HuH-7 (cell line): ENCODE results near the gene TULP4.
"Not testable (repeated sequence)": the region's sequence is repeated elsewhere in the genome, so short reads cannot be mapped to it uniquely, and the experiment has no call there.

Experiments
- DNase-seq: peaks from one replicate; pipeline ENCODE4 v3.0.0; 2011; ENCODE audit warnings: low spot score

TULP4 gene

DNA sequence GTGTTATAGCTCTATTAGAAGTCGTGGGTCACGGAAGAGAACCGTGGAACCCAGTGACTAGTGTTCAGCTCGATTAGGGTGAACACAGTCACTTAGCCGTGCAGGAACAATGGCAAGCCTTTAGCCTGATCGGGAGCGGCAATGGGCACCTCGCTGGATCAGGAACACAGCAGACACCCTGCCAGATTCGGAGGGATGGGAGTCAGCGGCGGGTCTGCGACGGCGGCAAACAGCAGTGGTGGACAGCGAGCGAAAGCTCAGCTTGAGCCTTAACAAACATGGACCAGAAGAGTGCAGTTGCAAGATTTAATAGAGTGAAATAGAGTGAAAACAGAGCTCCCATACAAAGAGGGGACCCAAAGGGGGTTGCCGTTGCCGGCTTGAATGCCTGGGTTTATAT lies 157.8 kb downstream of the TULP4 start:
- not testable (repeated sequence) for DNase-seq

DNA sequence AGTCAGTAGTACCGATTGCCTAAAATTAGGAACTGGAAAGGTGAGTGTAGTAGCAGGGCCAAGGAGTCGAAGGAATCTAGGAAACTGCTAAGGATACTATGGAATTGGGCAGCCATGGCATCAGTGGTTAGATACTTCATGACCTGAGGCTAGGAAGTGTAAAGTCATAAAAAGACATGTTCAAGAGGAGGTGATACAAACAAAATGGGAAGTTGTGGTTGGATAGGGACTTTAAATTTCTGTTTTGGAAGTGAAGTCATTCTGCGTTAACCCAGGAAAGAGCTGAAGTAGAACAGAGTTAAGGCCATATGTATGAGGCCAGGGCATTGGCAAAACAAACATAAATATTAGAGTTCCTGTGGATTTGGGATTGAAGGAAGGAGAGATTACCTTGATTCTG lies 159.1 kb downstream of the TULP4 start:
- DNase-seq = no peak

DNA sequence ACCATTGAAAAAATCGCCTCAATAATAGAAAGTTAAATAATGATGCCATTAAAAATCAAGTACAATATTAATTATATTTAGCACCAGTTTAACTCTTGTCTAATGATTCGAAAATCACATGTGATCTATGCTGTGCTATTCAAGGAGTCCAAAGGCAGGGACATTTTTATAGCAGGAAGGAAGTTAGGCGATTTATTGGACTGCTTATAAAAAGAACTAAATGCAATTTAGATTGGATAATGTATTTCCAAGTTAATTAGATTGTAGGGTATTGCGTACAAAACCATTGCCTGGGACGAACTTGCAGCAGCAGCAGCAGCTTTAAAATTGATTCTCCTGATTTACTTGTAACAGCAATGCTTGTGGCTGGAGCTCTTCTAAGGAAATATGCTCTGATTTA lies 160.2 kb downstream of the TULP4 start:
- DNase-seq = no peak

DNA sequence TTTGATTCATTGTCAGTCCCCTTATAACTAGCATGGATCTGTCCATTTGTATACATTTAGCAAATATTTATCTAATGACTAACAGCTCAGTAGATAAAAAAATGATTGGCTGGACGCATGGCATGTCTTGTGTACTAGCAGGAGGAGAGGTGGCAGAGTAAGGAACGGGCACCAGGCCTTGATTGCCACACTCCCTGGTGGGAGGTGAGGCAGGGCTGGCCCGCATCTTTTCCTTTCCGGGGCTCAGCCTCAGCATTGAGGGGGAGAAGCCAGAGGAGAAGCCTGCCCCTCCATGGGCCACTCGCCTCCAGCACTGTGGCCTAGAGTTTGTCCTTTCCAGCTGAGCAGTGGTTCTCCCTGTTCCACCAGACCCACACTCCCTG lies 162.7 kb downstream of the TULP4 start:
- DNase-seq = peak; percentile 36

DNA sequence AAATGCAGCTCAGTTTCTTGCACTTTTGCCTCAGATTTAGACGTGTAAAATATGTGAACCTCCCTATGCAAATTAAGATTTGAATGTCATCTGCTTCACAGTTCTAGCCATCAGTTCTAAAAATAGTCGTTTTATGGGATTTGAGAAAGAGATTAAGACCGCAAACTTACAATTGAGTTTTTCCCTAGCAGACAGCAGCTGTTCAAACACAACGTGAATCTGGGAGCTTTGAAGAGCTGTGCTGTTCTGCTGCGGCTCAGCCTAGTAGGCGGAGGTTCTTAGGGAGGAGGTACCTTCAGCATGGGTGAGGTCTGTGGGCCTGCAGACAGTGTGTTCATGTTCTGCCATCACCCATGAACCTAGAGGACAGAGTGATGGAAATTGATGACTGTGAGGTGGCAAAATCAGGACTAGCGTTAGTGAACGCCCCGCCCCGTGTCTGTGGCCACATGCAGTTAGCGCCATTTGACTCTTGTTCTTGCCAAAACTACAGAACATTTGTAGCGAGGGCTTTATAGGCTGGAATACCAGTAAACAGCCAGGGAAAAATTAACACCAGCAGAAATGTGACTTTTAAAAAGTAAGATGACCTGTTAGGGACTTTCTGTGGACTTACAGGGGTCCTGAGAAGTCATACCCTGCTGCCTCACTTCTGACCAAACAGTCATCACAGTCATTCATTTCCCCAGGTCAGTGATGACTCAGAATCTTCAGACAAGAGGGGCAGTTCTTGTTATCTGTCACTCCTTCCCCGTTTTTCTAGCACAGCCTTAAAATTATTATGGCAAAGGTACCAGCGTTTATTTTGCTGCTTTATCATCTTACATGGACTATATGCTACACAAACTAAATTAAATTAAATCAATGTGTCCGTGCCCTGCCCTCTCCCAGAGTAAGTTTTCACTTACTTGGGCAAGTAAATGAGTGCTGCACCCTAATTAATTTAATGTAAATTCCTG lies 163.4 kb downstream of the TULP4 start:
- peak; percentile 74 for DNase-seq

DNA sequence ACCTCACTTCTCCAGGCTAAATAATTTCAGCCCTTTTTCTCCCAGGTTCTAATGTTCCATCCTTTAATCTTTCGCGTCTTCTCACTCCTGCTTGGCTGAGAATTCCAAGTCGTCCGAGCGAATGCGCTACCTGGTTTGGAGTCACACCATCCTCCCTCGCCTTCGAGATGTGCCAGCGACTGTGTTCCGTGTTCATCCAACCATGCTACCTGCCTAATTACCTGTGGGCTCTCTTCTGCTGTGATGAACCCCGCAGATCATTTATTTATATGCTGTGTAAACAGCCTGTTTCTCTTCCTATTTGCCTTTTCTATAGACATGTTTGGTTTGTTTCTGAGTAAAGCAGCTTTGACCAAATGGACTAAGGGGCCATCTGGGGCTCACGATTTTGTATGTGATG lies 164.1 kb downstream of the TULP4 start:
- DNase-seq = no peak

DNA sequence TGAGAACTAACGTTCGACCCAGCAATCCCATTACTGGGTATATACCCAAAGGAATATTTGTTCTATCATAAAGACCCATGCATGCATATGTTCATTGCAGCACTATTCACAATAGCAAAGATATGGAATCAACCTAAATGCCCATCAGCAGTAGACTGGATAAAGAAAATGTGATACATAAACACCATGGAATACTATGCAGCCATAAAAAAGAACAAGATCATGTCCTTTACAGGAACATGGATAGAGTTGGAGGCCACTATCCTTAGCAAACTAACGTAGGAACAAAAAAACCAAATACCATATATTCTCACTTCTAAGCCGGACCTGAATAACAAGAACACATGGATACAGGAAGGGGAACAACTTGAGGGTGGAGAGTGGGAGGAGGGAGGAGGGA lies 165.5 kb downstream of the TULP4 start:
- not testable (repeated sequence) for DNase-seq

DNA sequence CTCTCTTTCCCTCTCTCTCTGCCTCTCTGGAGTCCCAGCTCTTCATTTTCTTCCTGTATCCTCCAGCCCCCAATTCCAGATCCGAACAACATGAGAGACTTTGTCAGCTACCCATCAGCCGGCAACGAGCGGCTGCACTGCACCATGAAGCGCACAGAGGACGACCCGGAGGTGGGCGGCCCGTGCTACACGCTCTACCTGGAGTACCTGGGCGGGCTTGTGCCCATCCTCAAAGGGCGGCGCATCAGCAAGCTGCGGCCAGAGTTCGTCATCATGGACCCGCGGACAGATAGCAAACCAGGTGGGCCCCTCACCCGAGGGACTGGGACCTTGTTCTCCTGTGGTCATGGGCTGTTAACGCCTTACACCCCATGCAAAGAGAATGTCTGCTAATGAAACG lies 168.7 kb downstream of the TULP4 start:
- DNase-seq = no peak

DNA sequence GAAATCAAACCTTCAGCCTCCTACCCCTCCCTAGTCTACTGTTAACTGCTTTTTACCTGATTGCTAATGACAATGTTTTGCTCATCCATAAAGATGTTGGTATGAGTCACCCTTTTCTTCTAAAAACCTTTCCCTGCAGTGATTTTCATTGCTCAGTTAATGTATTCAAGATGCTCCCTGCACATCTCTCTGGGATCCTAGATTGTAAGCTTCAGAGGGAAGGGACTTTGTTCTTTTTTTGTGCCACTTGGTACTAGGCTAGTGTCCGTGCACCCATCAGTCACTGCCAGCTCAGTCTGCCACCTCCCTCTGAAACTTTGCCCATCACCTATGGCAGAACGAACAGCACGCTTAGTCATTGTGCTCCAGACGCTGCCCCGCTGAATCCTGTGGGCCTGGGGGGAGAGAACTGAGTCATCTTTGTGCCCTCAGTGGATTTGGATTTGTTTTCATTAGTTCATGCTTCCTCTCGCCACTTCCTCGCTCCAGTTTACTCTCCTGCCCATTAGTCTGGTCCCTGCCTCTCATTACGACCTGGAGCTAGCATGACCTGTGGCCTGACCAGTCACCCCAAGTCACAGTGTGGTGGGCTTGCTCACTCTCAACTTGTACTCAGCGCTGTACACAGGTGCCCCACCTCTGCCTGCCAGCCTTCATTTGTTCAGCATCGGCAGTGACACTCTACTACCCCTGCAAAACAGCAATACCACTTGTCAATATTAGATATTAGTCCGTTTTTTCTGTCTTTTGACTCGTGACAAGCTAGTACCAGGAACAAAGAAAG lies 169.6 kb downstream of the TULP4 start:
- no peak for DNase-seq

DNA sequence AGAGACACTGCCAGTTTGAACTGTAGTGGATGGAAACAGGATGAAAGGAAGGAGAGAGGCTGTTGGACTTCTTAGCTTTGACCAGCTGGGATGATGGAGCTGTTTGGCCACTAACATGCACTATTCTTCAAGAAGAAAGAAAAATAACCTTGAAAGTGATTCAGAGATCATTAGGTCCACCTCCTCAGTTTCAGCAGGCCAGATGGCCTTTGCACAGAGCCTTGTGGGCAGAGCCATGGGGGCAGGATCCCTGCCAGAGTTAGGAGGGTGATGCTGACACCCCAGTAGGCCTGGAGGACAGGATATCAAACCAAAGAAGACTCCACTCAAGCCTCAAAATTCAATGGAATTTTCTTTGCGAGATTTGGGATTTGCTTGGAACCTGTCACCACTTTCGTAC lies 173.2 kb downstream of the TULP4 start:
- no peak for DNase-seq

DNA sequence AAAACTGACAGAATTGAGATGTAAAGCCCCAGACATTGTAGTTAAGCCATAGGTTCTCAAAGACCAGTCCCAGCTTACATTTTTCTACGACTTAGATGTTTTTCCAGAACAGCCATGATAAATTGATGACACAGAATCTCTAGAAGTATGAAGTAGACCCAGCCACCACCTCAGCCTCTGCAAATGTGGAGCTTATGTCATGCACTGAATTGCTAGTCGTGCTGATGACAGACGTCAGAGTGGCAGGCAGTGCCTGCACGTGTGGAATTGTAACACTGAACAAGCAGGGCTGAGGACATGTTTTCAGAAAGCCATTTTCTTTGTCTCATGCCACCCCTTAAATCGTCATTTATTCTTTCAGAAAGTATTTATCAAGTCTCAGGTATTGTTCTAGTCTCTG lies 175.2 kb downstream of the TULP4 start:
- no peak for DNase-seq

DNA sequence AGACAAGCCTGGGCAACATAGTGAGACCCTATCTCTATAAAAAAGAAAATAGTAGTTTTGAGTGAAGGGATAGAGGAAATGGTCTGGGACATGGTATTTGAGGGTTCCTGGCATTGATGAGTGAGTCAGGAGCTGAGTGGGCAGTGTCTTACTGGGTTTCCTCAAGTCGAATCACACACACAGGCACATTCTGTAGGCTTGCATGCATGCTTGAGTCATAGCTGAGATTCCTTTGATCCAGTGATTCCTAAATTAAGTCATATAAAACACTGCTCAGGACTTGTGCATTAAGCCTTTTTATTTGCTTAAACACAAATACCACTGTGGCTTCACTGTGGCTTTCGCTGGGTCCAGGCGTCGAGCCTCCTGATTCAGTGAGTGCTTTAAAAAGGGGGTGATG lies 175.8 kb downstream of the TULP4 start:
- DNase-seq = no peak

DNA sequence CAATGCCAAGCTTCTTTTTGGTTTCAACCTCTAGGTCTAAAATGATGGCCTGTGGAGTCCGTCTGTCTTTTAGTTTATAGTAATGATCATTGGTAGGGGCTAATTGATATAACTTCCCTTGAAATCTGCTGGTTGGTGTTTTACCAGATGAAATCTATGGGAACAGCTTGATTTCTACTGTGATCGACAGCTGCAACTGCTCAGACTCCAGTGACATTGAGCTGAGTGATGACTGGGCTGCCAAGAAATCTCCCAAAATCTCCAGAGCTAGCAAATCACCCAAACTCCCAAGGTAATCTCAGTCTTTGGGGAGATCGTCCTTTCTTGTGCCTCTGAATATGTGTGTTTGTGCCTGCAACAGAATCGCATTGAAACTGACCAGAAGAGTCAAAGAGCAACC lies 177.2 kb downstream of the TULP4 start:
- no peak for DNase-seq

DNA sequence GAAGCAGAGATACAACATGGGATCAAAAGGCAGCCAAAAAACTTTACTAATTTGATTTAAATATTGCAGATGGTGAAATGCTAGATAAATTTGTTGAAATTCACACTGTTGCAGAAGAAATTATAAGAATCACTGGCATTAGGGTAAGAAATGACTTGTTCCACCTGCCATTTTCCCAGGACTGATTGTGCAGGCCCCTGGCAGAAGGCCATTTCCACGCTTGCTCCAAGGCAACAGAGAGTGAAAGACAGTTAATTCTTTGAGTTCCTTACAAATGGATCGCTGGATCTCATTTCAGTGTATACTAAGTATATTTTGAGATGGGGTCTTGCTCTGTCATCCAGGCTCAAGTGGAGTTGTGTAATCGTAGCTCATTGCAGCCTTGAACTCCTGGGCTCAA lies 180.6 kb downstream of the TULP4 start:
- no peak for DNase-seq

DNA sequence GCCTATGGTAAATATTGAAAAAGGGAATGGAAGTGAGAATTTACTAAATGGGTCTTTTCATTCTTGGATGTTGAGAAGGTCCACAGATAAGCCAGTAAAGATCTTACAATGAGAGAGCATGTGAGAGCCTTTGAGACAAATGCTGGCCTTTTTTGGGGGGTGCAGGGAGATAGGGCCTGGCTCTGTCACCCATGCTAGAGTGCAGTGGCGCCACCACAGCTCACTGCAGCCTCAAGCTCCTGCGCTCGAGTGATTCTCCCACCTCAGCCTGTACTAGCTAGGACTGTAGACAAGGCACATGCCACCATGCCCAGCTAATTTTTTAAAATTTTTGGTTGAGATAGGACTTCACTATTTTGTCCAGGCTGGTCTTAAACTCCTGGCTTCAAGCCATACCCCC lies 184.4 kb downstream of the TULP4 start:
- DNase-seq = no peak

DNA sequence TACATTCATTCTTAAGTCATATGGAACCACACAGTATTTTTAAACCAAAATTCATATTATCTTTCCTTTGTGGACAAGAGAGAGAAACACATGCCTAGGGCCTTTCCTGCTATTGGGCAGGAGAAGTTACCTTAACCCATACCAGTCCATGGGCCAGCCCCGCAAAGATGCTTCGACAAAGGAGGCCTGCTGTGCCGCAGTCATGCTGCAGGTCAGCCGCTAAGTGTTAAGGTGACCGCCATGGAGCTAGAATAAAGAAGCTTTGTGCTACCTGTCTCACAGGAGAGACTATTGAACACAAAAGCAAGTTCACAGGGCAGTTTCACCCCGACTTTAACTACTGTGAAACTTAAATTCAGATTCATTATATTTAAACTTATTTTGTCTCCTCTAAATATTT lies 185.4 kb downstream of the TULP4 start:
- DNase-seq = no peak

DNA sequence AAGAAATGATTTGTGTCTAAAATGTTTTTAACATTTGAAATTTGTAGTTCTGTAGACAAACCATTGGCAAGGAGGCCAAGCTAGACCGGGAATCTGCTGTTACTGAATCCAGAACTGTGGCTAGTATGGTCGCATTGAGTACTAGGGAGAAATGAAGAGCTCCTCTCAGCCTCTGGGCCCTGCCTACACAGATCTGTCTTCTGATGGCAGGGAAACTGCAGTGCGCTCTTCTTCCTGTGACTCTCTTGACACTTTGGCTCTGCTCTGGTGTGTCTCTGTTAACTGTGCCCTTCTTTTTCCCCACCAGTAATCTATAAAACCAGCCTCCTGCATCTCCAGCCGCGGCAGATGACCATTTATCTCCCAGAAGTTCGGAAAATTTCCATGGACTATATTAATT lies 186.1 kb downstream of the TULP4 start:
- no peak for DNase-seq

DNA sequence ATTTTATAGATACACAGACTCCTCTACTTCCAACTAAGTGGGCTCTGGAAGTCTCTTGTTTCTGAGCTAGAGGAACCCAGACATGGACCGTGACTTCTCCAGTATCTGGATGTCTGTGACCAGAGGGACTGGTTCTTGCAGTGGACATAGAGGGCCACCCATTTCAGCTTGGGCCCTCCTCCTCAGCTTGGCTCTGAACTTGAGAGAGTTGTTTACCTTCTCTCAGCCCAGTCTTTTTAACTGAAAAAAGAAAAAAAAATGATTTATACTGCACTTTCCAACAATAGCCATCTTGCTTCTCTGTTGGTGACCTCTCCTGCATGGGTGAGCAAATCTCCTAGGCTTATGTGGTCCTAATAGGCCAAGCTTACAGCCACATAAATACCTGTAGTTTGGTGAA lies 187.3 kb downstream of the TULP4 start:
- DNase-seq = no peak

DNA sequence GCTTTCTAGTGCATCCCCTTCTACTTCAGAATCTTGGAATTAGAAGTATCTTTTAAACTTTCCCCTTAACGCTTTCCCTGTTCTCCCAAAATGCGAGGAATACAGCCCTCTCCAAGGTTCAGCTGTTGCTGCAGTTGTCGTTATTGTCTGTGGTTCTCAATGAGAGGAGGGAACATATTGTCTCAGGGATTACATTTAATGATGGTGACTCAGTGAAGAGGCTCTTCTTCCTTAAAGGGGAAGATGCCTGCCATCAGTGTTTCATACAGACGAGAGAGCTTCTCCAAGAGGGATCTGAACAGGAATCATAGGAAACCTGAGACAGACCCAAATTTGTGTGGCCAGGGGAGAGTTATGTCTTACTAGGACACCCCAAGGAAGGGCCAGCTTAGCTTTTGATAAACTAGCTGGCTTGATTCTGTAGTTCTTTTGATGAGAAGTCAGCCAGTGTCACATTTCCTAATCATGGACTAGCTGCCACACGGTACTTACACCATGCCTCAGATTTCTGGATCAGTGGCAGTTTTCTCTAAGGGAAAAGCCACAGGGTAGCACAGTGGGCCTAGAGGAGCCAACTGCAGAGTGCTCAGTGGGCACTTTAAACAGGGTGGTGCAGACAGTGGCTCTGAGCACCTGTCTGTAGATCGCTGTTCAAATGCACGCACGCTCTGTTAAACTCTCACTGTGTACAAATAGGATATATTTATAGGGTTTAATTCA lies 187.9 kb downstream of the TULP4 start:
- DNase-seq = no peak

DNA sequence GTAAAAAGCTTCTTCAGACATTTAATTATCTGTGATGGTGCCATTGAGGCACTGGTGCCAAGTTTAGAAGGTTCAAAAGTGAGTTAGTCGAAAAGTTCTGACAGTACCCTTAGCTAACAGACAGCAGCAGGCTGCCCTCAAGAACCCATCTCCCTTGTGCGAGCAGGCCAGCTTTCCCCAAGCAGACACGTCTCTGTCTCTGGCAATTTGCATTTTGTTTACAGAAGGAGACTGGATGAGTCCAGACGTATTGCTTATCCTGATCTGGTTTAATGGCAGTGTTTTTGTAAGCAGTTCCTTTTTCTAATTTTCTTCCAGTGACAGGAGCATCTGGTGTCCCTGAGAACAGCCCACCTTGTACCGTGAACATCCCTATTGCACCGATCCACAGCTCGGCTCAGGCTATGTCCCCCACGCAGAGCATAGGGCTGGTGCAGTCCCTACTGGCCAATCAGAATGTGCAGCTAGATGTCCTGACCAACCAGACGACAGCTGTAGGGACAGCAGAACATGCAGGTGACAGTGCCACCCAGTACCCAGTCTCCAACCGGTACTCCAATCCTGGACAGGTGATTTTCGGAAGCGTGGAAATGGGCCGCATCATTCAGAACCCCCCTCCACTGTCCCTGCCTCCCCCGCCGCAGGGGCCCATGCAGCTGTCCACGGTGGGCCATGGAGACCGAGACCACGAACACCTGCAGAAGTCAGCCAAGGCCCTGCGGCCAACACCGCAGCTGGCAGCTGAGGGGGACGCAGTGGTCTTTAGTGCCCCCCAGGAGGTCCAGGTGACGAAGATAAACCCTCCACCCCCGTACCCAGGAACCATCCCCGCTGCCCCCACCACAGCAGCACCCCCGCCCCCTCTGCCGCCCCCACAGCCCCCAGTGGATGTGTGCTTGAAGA lies 189.3 kb downstream of the TULP4 start:
- no peak for DNase-seq

DNA sequence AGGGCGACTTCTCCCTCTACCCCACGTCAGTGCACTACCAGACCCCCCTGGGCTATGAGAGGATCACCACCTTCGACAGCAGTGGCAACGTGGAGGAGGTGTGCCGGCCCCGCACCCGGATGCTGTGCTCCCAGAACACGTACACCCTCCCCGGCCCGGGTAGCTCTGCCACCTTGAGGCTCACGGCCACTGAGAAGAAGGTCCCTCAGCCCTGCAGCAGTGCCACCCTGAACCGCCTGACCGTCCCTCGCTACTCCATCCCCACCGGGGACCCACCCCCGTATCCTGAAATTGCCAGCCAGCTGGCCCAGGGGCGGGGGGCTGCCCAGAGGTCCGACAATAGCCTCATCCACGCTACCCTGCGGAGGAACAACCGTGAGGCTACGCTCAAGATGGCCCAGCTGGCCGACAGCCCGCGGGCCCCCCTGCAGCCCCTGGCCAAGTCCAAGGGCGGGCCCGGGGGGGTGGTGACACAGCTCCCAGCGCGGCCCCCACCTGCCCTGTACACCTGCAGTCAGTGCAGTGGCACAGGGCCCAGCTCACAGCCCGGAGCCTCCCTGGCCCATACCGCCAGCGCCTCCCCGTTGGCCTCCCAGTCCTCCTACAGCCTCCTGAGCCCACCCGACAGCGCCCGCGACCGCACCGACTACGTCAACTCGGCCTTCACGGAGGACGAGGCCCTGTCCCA lies 190.1 kb downstream of the TULP4 start:
- DNase-seq = no peak
